Activated B cell treated with CpG ODN at 0.5 μM for 24 hours (primary cell): ENCODE results near the gene SLC48A1. TPM values are rescaled to one million over a fixed set of nuclear protein-coding genes. Genes with fewer than 3 reads are reported as not detected.

Experiments used
- ATAC-seq: fragments of 200-7000 bp; cut with Tn5 transposase; one replicate; pipeline ENCODE4 v1.10.0; 2021; ENCODE audit warnings: low read depth, mild to moderate bottlenecking, moderate library complexity
- CTCF ChIA-PET: fragments of 350-600 bp; sonication (Branson Sonifier 250); formaldehyde crosslinking; loops from one replicate; lab custom pipeline; 2021; ENCODE audit warnings: antibody characterized with exemption; lab: Charles Lee
- POLR2A ChIA-PET: fragments of 350-600 bp; sonication (Branson Sonifier 250); formaldehyde crosslinking; loops from one replicate; lab custom pipeline; 2021; ENCODE audit warnings: antibody characterized with exemption; lab: Charles Lee
- DNase-seq: peaks from one replicate; pipeline ENCODE4 v3.0.0; 2022
- H3K27ac Mint-ChIP-seq: one replicate; pipeline ENCODE4 v1.8.0; 2020; ENCODE audit warnings: mixed read lengths
- H3K27me3 Mint-ChIP-seq: one replicate; pipeline ENCODE4 v1.8.0; 2021; ENCODE audit warnings: mixed read lengths
- H3K36me3 Mint-ChIP-seq: one replicate; pipeline ENCODE4 v1.8.0; 2021; ENCODE audit warnings: low read depth, mixed read lengths
- H3K4me1 Mint-ChIP-seq: one replicate; pipeline ENCODE4 v1.8.0; 2021; ENCODE audit warnings: mixed read lengths
- H3K4me3 Mint-ChIP-seq: one replicate; pipeline ENCODE4 v1.8.0; 2020; ENCODE audit warnings: mild to moderate bottlenecking, mixed read lengths
- H3K9me3 Mint-ChIP-seq: one replicate; pipeline ENCODE4 v1.8.0; 2020; ENCODE audit warnings: mixed read lengths
- CTCF ChIP-seq: fragments of 200-600 bp; IDR thresholded peaks from one replicate; pipeline ENCODE4 v1.8.0; 2022; ENCODE audit warnings: antibody characterized with exemption, mild to moderate bottlenecking
- intact Hi-C: fragments of 100-400 bp; cut with micrococcal nuclease; formaldehyde crosslinking; loops from one replicate; pipeline ENCODE4 v1.15.1; 2024
- total RNA-seq: library from RNA; stranded (reverse); gene quantifications from 2 replicates; pipeline ENCODE4 v1.2.3, GENCODE V29; 2022

Gene SLC48A1
- total RNA-seq, 1 donor from 2014 or later, result 12.8 TPM

GRCh38 chr12:47744778-47745436, 28.1 kb upstream of the SLC48A1 start:
- ChIA-PET CTCF (interaction anchor here (0.7 to 10.0 kb wide), 12 partner anchors 11 to 95 kb away, joined by 3 to 416 read pairs (median 52); partner anchors contain the start of genes ENDOU, RAPGEF3 and SLC48A1), POLR2A (interaction anchor here (0.6 to 6.6 kb wide), 7 partner anchors 12 to 94 kb away, joined by 3 to 84 read pairs (median 3); partner anchors contain the start of genes RAPGEF3 and SLC48A1)

GRCh38 chr12:47745485-47746041, 27.5 kb upstream of the SLC48A1 start:
- CTCF ChIA-PET, result interaction anchor here (2.0 to 10.0 kb wide), 5 partner anchors 13 to 35 kb away, joined by 11 to 416 read pairs (median 111); partner anchors contain the start of genes RAPGEF3 and SLC48A1
- H3K4me3 Mint-ChIP-seq, result no peak overlapping the region
- DNase-seq (no peak), ATAC-seq (no peak)
- no peaks in the 10 kb centered on the region for H3K27me3 Mint-ChIP-seq
- TF ChIP-seq CTCF, result no peak
- no peaks in the 10 kb centered on the region for H3K9me3 Mint-ChIP-seq
- no peak overlapping the region for H3K27ac Mint-ChIP-seq
- no peaks in the 10 kb centered on the region for H3K36me3 Mint-ChIP-seq
- intact Hi-C loops, result no loop called here
- POLR2A ChIA-PET, result interaction anchor here (3.0 to 6.3 kb wide), 2 partner anchors 12 to 13 kb away, joined by 11 to 84 read pairs; partner anchors contain the start of gene RAPGEF3
- peaks cover 69% of the 10 kb centered on the region for H3K4me1 Mint-ChIP-seq

More at GRCh38 chr12:47744778-47745436, 28.1 kb upstream of the SLC48A1 start:
- peaks cover 75% of the 10 kb centered on the region for H3K4me1 Mint-ChIP-seq
- no peak for ATAC-seq
- H3K27me3 Mint-ChIP-seq, result no peaks in the 10 kb centered on the region
- no peak for TF ChIP-seq CTCF
- intact Hi-C loops, result no loop called here
- no peak overlapping the region for H3K27ac Mint-ChIP-seq
- H3K9me3 Mint-ChIP-seq, result no peaks in the 10 kb centered on the region
- no peak overlapping the region for H3K4me3 Mint-ChIP-seq
- no peaks in the 10 kb centered on the region for H3K36me3 Mint-ChIP-seq
- no peak for DNase-seq

- TF ChIP-seq CTCF, result no peak
- Mint-ChIP-seq H3K27me3 (no peaks in the 10 kb centered on the region), H3K9me3 (no peaks in the 10 kb centered on the region), H3K27ac (no peak overlapping the region), H3K36me3 (no peaks in the 10 kb centered on the region), H3K4me1 (peaks cover 63% of the 10 kb centered on the region), H3K4me3 (no peak overlapping the region)
- ATAC-seq (no peak), DNase-seq (no peak)
- intact Hi-C loops, result no loop called here
- CTCF ChIA-PET, result interaction anchor here (2.0 to 10.0 kb wide), 2 partner anchors 12 to 24 kb away, joined by 11 to 416 read pairs; partner anchors contain the start of genes RAPGEF3 and SLC48A1
- POLR2A ChIA-PET, result interaction anchor here (3.0 kb wide), 1 partner anchor 13 kb away, joined by 11 read pairs; the partner anchor contains the start of gene RAPGEF3
Measured at GRCh38 chr12:47746073-47746472, 27.0 kb upstream of the SLC48A1 start.

GRCh38 chr12:47746523-47746922, 26.5 kb upstream of the SLC48A1 start:
- H3K36me3 Mint-ChIP-seq, result no peaks in the 10 kb centered on the region
- ATAC-seq (no peak), DNase-seq (no peak)
- CTCF ChIA-PET, result interaction anchor here (0.9 to 10.0 kb wide), 3 partner anchors 12 to 89 kb away, joined by 3 to 416 read pairs (median 11); partner anchors contain the start of genes RAPGEF3 and SLC48A1
- H3K27me3 Mint-ChIP-seq, result no peaks in the 10 kb centered on the region
- peak overlapping the region; percentile 57 for H3K27ac Mint-ChIP-seq
- POLR2A ChIA-PET, result interaction anchor here (1.1 to 3.0 kb wide), 3 partner anchors 9 to 19 kb away, joined by 5 to 11 read pairs (median 8); partner anchors contain the start of gene RAPGEF3
- H3K4me1 Mint-ChIP-seq, result peaks cover 59% of the 10 kb centered on the region
- TF ChIP-seq CTCF, result no peak
- peak overlapping the region; percentile 21 for H3K4me3 Mint-ChIP-seq
- no peaks in the 10 kb centered on the region for H3K9me3 Mint-ChIP-seq
- intact Hi-C loops, result no loop called here
